IMR-90 (cell line): Measurements from ENCODE around the gene RTEL1. TPM values are rescaled to one million over a fixed set of nuclear protein-coding genes. Genes with fewer than 3 reads are reported as not detected.

Experiments
- ATAC-seq: fragments of 200-7000 bp; cut with Tn5 transposase; 2 replicates; pipeline ENCODE4 v1.9.1; 2020; ENCODE audit warnings: low read depth, mild to moderate bottlenecking, moderate library complexity
- BruUV-seq: library from RNA; stranded (reverse); fragments of 400-500 nt; replicated peaks from 2 replicates; lab custom pipeline; 2021; lab: Mats Ljungman, UMichigan
- CTCF ChIA-PET: fragments of 300-600 bp; formaldehyde crosslinking; extraction: SDS; loops from one replicate; lab custom pipeline; 2021; ENCODE audit warnings: antibody characterized with exemption; lab: Yijun Ruan, JAX
- POLR2A ChIA-PET: fragments of 300-600 bp; sonication (Branson Sonifier 250); formaldehyde crosslinking; loops from one replicate; lab custom pipeline; 2022; ENCODE audit warnings: antibody characterized with exemption; ENCODE audit not compliant: unreplicated experiment; lab: Charles Lee
- DNase-seq: peaks from one replicate; pipeline ENCODE4 v3.0.0; 2013
- H2AFZ ChIP-seq: replicated peaks from 2 replicates; pipeline ENCODE3; 2013; ENCODE audit warnings: low read length, mild to moderate bottlenecking; ENCODE audit not compliant: poor library complexity
- H2AK5ac ChIP-seq: 2 replicates; pipeline ENCODE4 v1.6.1; 2013; ENCODE audit warnings: low read depth, low read length, inconsistent platforms
- H2AK9ac ChIP-seq: replicated peaks from 2 replicates; pipeline ENCODE3; 2013; ENCODE audit warnings: mild to moderate bottlenecking, low read depth, low read length, moderate library complexity; ENCODE audit not compliant: poor library complexity
- H2BK120ac ChIP-seq: 2 replicates; pipeline ENCODE4 v1.6.1; 2013; ENCODE audit warnings: low read depth, low read length, inconsistent platforms
- H2BK15ac ChIP-seq: 3 replicates; pipeline ENCODE4 v1.6.1; 2013; ENCODE audit warnings: low read depth, low read length, inconsistent platforms
- H2BK20ac ChIP-seq: 2 replicates; pipeline ENCODE4 v1.6.1; 2013; ENCODE audit warnings: low read depth, mild to moderate bottlenecking, inconsistent platforms, low read length, moderate library complexity
- H2BK5ac ChIP-seq: 2 replicates; pipeline ENCODE4 v1.6.1; 2013; ENCODE audit warnings: mild to moderate bottlenecking, low read depth, low read length, inconsistent platforms; ENCODE audit not compliant: poor library complexity, severe bottlenecking
- H3K14ac ChIP-seq: replicated peaks from 2 replicates; pipeline ENCODE4 v1.6.1; 2013; ENCODE audit warnings: low read depth, low read length, inconsistent platforms
- H3K18ac ChIP-seq: 2 replicates; pipeline ENCODE4 v1.6.1; 2013; ENCODE audit warnings: low read depth, low read length, control low read depth
- H3K23ac ChIP-seq: 2 replicates; pipeline ENCODE4 v1.6.1; 2013; ENCODE audit warnings: low read depth, low read length, inconsistent platforms
- H3K27ac ChIP-seq: 2 replicates; pipeline ENCODE4 v1.5.1; 2013; ENCODE audit warnings: mild to moderate bottlenecking, control low read depth, low read length; ENCODE audit not compliant: insufficient read depth
- H3K27me3 ChIP-seq: 2 replicates; pipeline ENCODE4 v1.6.1; 2013; ENCODE audit warnings: low read length; ENCODE audit not compliant: control insufficient read depth, insufficient read depth
- H3K36me3 ChIP-seq: 2 replicates; pipeline ENCODE4 v1.6.1; 2013; ENCODE audit warnings: low read length, mixed read lengths; ENCODE audit not compliant: control insufficient read depth, insufficient read depth
- H3K4ac ChIP-seq: 2 replicates; pipeline ENCODE4 v1.6.1; 2013; ENCODE audit warnings: low read depth, low read length, inconsistent platforms
- H3K4me1 ChIP-seq: 2 replicates; pipeline ENCODE4 v1.6.1; 2013; ENCODE audit warnings: low read length, mixed read lengths; ENCODE audit not compliant: control insufficient read depth, insufficient read depth
- H3K4me2 ChIP-seq: 2 replicates; pipeline ENCODE4 v1.6.1; 2013; ENCODE audit warnings: low read depth, mild to moderate bottlenecking, control low read depth, low read length, moderate library complexity
- H3K4me3 ChIP-seq: 2 replicates; pipeline ENCODE4 v1.5.1; 2013; ENCODE audit warnings: low read depth, mild to moderate bottlenecking, control low read depth, low read length, moderate library complexity; ENCODE audit not compliant: insufficient read depth
- H3K56ac ChIP-seq: 2 replicates; pipeline ENCODE4 v1.6.1; 2013; ENCODE audit warnings: low read length, inconsistent platforms; ENCODE audit not compliant: insufficient read depth; ENCODE audit errors: extremely low read depth
- H3K79me1 ChIP-seq, 2 experiments: 2 replicates each; pipeline ENCODE4 v1.6.1; 2013; ENCODE audit warnings: low read length in 2 of 2, inconsistent platforms in 1 of 2, low read depth in 1 of 2
- H3K9ac ChIP-seq: 2 replicates; pipeline ENCODE4 v1.6.1; 2013; ENCODE audit warnings: low read depth, low read length, control low read depth
- H3K9me1 ChIP-seq: 2 replicates; pipeline ENCODE4 v1.6.1; 2013; ENCODE audit warnings: low read length, inconsistent platforms; ENCODE audit not compliant: insufficient read depth
- H3K9me3 ChIP-seq: 2 replicates; pipeline ENCODE4 v1.6.1; 2013; ENCODE audit warnings: low read length; ENCODE audit not compliant: control insufficient read depth, insufficient read depth
- H4K20me1 ChIP-seq: 2 replicates; pipeline ENCODE4 v1.6.1; 2013; ENCODE audit warnings: low read length, inconsistent platforms; ENCODE audit not compliant: insufficient read depth
- H4K5ac ChIP-seq: 2 replicates; pipeline ENCODE4 v1.6.1; 2013; ENCODE audit warnings: mild to moderate bottlenecking, low read depth, low read length, control low read depth
- H4K8ac ChIP-seq, 2 experiments: 2 replicates each; pipeline ENCODE4 v1.6.1; 2013; ENCODE audit warnings: low read depth in 2 of 2, low read length in 2 of 2, control low read depth in 1 of 2, inconsistent platforms in 1 of 2
- H4K91ac ChIP-seq: 2 replicates; pipeline ENCODE4 v1.6.1; 2013; ENCODE audit warnings: low read depth, low read length, inconsistent platforms; ENCODE audit not compliant: insufficient read depth
- BHLHE40 ChIP-seq: fragments of 150-350 bp; IDR thresholded peaks from 2 replicates; pipeline ENCODE4 v1.6.1; 2016; ENCODE audit warnings: mild to moderate bottlenecking, low read depth, low read length
- CEBPB ChIP-seq: IDR thresholded peaks from 2 replicates; pipeline ENCODE4 v1.6.1; 2012; ENCODE audit warnings: low read depth, low read length, improper control_type of control experiment
- CHD1 ChIP-seq: IDR thresholded peaks from 2 replicates; pipeline ENCODE4 v1.6.1; 2012; ENCODE audit warnings: low read depth, low read length, improper control_type of control experiment
- ELK1 ChIP-seq: fragments of 150-350 bp; IDR thresholded peaks from 2 replicates; pipeline ENCODE4 v1.6.1; 2016; ENCODE audit warnings: low read depth, mild to moderate bottlenecking, low read length, moderate library complexity, borderline replicate concordance
- MAFK ChIP-seq: IDR thresholded peaks from 2 replicates; pipeline ENCODE4 v1.6.1; 2012; ENCODE audit warnings: low read depth, low read length, improper control_type of control experiment
- MAZ ChIP-seq: IDR thresholded peaks from 2 replicates; pipeline ENCODE4 v1.6.1; 2012; ENCODE audit warnings: low read depth, mild to moderate bottlenecking, low read length, improper control_type of control experiment, moderate library complexity, borderline replicate concordance
- MXI1 ChIP-seq: IDR thresholded peaks from 2 replicates; pipeline ENCODE4 v1.6.1; 2012; ENCODE audit warnings: low read depth, mild to moderate bottlenecking, low read length, moderate library complexity, borderline replicate concordance
- POLR2A ChIP-seq: IDR thresholded peaks from 2 replicates; pipeline ENCODE4 v1.6.1; 2012; ENCODE audit warnings: mild to moderate bottlenecking, low read depth, low read length
- RAD21 ChIP-seq: IDR thresholded peaks from 2 replicates; pipeline ENCODE4 v1.6.1; 2012; ENCODE audit warnings: low read length, improper control_type of control experiment
- RCOR1 ChIP-seq: IDR thresholded peaks from 2 replicates; pipeline ENCODE4 v1.6.1; 2012; ENCODE audit warnings: mild to moderate bottlenecking, low read length, improper control_type of control experiment; ENCODE audit not compliant: insufficient replicate concordance
- RFX5 ChIP-seq: IDR thresholded peaks from 2 replicates; pipeline ENCODE4 v1.8.0; 2012; ENCODE audit warnings: low read depth, mild to moderate bottlenecking, low read length, moderate library complexity
- SMC3 ChIP-seq: fragments of 150-350 bp; IDR thresholded peaks from 2 replicates; pipeline ENCODE4 v1.6.1; 2016; ENCODE audit warnings: low read depth, mild to moderate bottlenecking, antibody characterized with exemption, low read length, moderate library complexity
- USF2 ChIP-seq: fragments of 150-350 bp; IDR thresholded peaks from 2 replicates; pipeline ENCODE4 v1.6.1; 2017; ENCODE audit warnings: mild to moderate bottlenecking, antibody characterized with exemption, low read length, low read depth
- WGBS, 2 experiments: methylation state at CpG; one replicate each; pipeline versions ENCODE4 v1.1.5 to v1.1.7; 2013; ENCODE audit warnings: missing lambda C conversion rate in 2 of 2; ENCODE audit not compliant: insufficient read length in 1 of 2; ENCODE audit errors: extremely low coverage in 2 of 2; 5-methylcytosine and 5-hydroxymethylcytosine counted together
- dilution Hi-C: fragments of 300-500 bp; cut with HindIII; formaldehyde crosslinking; loops from one replicate; pipeline ENCODE4 v1.14.3; 2018; ENCODE audit warnings: low sequenced_read_pairs; ENCODE audit not compliant: unreplicated experiment
- in situ Hi-C: fragments of 300-500 bp; cut with MboI; formaldehyde crosslinking; loops from 3 replicates; pipeline ENCODE4 v1.14.3; 2019; ENCODE audit warnings: low sequenced_read_pairs, inconsistent platforms, mixed read lengths
- intact Hi-C: fragments of 100-400 bp; cut with micrococcal nuclease; formaldehyde crosslinking; loops from 2 replicates; pipeline ENCODE4 v1.10.0; 2022
- polyA plus RNA-seq, 3 experiments: library from polyadenylated mRNA; depleted of rRNA; stranded (reverse); fragments of >200 nt; gene quantifications; 2 replicates each; pipeline ENCODE4 v1.2.3, GENCODE V29; 2012; ENCODE audit warnings: low replicate concordance in 1 of 3
- total RNA-seq: library from RNA; depleted of rRNA; stranded (reverse); fragments of >200 nt; gene quantifications from 2 replicates; pipeline ENCODE4 v1.2.3, GENCODE V29; 2012

The RTEL1 gene
- total and polyA plus RNA-seq, 2 of the 4 experiments (the other 2 are of a cell fraction), result 14.7 to 18.8 TPM

GRCh38 chr20:63622732-63623131 lies 35.4 kb upstream of the RTEL1 start:
- Histone ChIP-seq H4K91ac (no peak overlapping the region), H2BK120ac (no peak overlapping the region), H3K23ac (no peak overlapping the region), H3K4me1 (peaks cover 2% of the 10 kb centered on the region; the same call in 1 of the 2 replicates), H2AK5ac (no peak overlapping the region), H3K4ac (no peak overlapping the region), H2AFZ (no peak overlapping the region), H3K36me3 (peaks cover 14% of the 10 kb centered on the region), H2BK20ac (no peak overlapping the region), H2BK15ac (no peak overlapping the region), H3K27ac (no peak overlapping the region), H3K18ac (no peak overlapping the region), H3K79me1 (peaks cover 29 to 78% of the 10 kb centered on the region in 2 experiments), H3K4me2 (no peak overlapping the region), H3K9ac (no peak overlapping the region), H3K56ac (no peak overlapping the region), H2BK5ac (no peak overlapping the region), H3K9me1 (peaks cover 8% of the 10 kb centered on the region; the same call in 1 of the 2 replicates), H3K14ac (no peak overlapping the region), H3K27me3 (no peaks in the 10 kb centered on the region), H2AK9ac (peak overlapping the region; percentile 15), H3K9me3 (no peaks in the 10 kb centered on the region), H3K4me3 (no peak overlapping the region), H4K20me1 (peaks cover 22% of the 10 kb centered on the region), H4K5ac (no peak overlapping the region), H4K8ac (no peak overlapping the region)
- ATAC-seq (no peak), DNase-seq (no peak)
- ChIA-PET CTCF (no interaction called here), POLR2A (no interaction called here)
- BruUV-seq, result no TSS peak
- TF ChIP-seq CEBPB (no peak), MAZ (no peak), USF2 (no peak), RFX5 (no peak), RCOR1 (no peak), CHD1 (no peak), MAFK (no peak), MXI1 (no peak), BHLHE40 (no peak), POLR2A (no peak), SMC3 (no peak), ELK1 (no peak), RAD21 (no peak)
- in situ Hi-C loops, result no loop called here
- intact Hi-C loops, result no loop called here
- dilution Hi-C loops, result no loop called here
- 60% methylated on average over 1 of the region's 14 CpGs; no CpG with 5 or more reads in 1 of the 2 experiments for WGBS, 2 experiments
